IMR-90 (cell line): ENCODE results near the gene IFFO2. TPM values are rescaled to one million over a fixed set of nuclear protein-coding genes. Genes with fewer than 3 reads are reported as not detected.
A peak's percentile ranks its signal among the peaks of the same experiment; 100 is the strongest.

Experiments used
- ATAC-seq: fragments of 200-7000 bp; cut with Tn5 transposase; 2 replicates; pipeline ENCODE4 v1.9.1; 2020; ENCODE audit warnings: low read depth, mild to moderate bottlenecking, moderate library complexity
- BruUV-seq: library from RNA; stranded (reverse); fragments of 400-500 nt; replicated peaks from 2 replicates; lab custom pipeline; 2021; lab: Mats Ljungman, UMichigan
- CTCF ChIA-PET: fragments of 300-600 bp; formaldehyde crosslinking; extraction: SDS; loops from one replicate; lab custom pipeline; 2021; ENCODE audit warnings: antibody characterized with exemption; lab: Yijun Ruan, JAX
- POLR2A ChIA-PET: fragments of 300-600 bp; sonication (Branson Sonifier 250); formaldehyde crosslinking; loops from one replicate; lab custom pipeline; 2022; ENCODE audit warnings: antibody characterized with exemption; ENCODE audit not compliant: unreplicated experiment; lab: Charles Lee
- DNase-seq: peaks from one replicate; pipeline ENCODE4 v3.0.0; 2013
- H2AFZ ChIP-seq: replicated peaks from 2 replicates; pipeline ENCODE3; 2013; ENCODE audit warnings: low read length, mild to moderate bottlenecking; ENCODE audit not compliant: poor library complexity
- H2AK5ac ChIP-seq: 2 replicates; pipeline ENCODE4 v1.6.1; 2013; ENCODE audit warnings: low read depth, low read length, inconsistent platforms
- H2AK9ac ChIP-seq: replicated peaks from 2 replicates; pipeline ENCODE3; 2013; ENCODE audit warnings: mild to moderate bottlenecking, low read depth, low read length, moderate library complexity; ENCODE audit not compliant: poor library complexity
- H2BK120ac ChIP-seq: 2 replicates; pipeline ENCODE4 v1.6.1; 2013; ENCODE audit warnings: low read depth, low read length, inconsistent platforms
- H2BK15ac ChIP-seq: 3 replicates; pipeline ENCODE4 v1.6.1; 2013; ENCODE audit warnings: low read depth, low read length, inconsistent platforms
- H2BK20ac ChIP-seq: 2 replicates; pipeline ENCODE4 v1.6.1; 2013; ENCODE audit warnings: low read depth, mild to moderate bottlenecking, inconsistent platforms, low read length, moderate library complexity
- H2BK5ac ChIP-seq: 2 replicates; pipeline ENCODE4 v1.6.1; 2013; ENCODE audit warnings: mild to moderate bottlenecking, low read depth, low read length, inconsistent platforms; ENCODE audit not compliant: poor library complexity, severe bottlenecking
- H3K14ac ChIP-seq: replicated peaks from 2 replicates; pipeline ENCODE4 v1.6.1; 2013; ENCODE audit warnings: low read depth, low read length, inconsistent platforms
- H3K18ac ChIP-seq: 2 replicates; pipeline ENCODE4 v1.6.1; 2013; ENCODE audit warnings: low read depth, low read length, control low read depth
- H3K23ac ChIP-seq: 2 replicates; pipeline ENCODE4 v1.6.1; 2013; ENCODE audit warnings: low read depth, low read length, inconsistent platforms
- H3K27ac ChIP-seq: 2 replicates; pipeline ENCODE4 v1.5.1; 2013; ENCODE audit warnings: mild to moderate bottlenecking, control low read depth, low read length; ENCODE audit not compliant: insufficient read depth
- H3K27me3 ChIP-seq: 2 replicates; pipeline ENCODE4 v1.6.1; 2013; ENCODE audit warnings: low read length; ENCODE audit not compliant: control insufficient read depth, insufficient read depth
- H3K36me3 ChIP-seq: 2 replicates; pipeline ENCODE4 v1.6.1; 2013; ENCODE audit warnings: low read length, mixed read lengths; ENCODE audit not compliant: control insufficient read depth, insufficient read depth
- H3K4ac ChIP-seq: 2 replicates; pipeline ENCODE4 v1.6.1; 2013; ENCODE audit warnings: low read depth, low read length, inconsistent platforms
- H3K4me1 ChIP-seq: 2 replicates; pipeline ENCODE4 v1.6.1; 2013; ENCODE audit warnings: low read length, mixed read lengths; ENCODE audit not compliant: control insufficient read depth, insufficient read depth
- H3K4me2 ChIP-seq: 2 replicates; pipeline ENCODE4 v1.6.1; 2013; ENCODE audit warnings: low read depth, mild to moderate bottlenecking, control low read depth, low read length, moderate library complexity
- H3K4me3 ChIP-seq: 2 replicates; pipeline ENCODE4 v1.5.1; 2013; ENCODE audit warnings: low read depth, mild to moderate bottlenecking, control low read depth, low read length, moderate library complexity; ENCODE audit not compliant: insufficient read depth
- H3K56ac ChIP-seq: 2 replicates; pipeline ENCODE4 v1.6.1; 2013; ENCODE audit warnings: low read length, inconsistent platforms; ENCODE audit not compliant: insufficient read depth; ENCODE audit errors: extremely low read depth
- H3K79me1 ChIP-seq, 2 experiments: 2 replicates each; pipeline ENCODE4 v1.6.1; 2013; ENCODE audit warnings: low read length in 2 of 2, inconsistent platforms in 1 of 2, low read depth in 1 of 2
- H3K9ac ChIP-seq: 2 replicates; pipeline ENCODE4 v1.6.1; 2013; ENCODE audit warnings: low read depth, low read length, control low read depth
- H3K9me1 ChIP-seq: 2 replicates; pipeline ENCODE4 v1.6.1; 2013; ENCODE audit warnings: low read length, inconsistent platforms; ENCODE audit not compliant: insufficient read depth
- H3K9me3 ChIP-seq: 2 replicates; pipeline ENCODE4 v1.6.1; 2013; ENCODE audit warnings: low read length; ENCODE audit not compliant: control insufficient read depth, insufficient read depth
- H4K20me1 ChIP-seq: 2 replicates; pipeline ENCODE4 v1.6.1; 2013; ENCODE audit warnings: low read length, inconsistent platforms; ENCODE audit not compliant: insufficient read depth
- H4K5ac ChIP-seq: 2 replicates; pipeline ENCODE4 v1.6.1; 2013; ENCODE audit warnings: mild to moderate bottlenecking, low read depth, low read length, control low read depth
- H4K8ac ChIP-seq, 2 experiments: 2 replicates each; pipeline ENCODE4 v1.6.1; 2013; ENCODE audit warnings: low read depth in 2 of 2, low read length in 2 of 2, control low read depth in 1 of 2, inconsistent platforms in 1 of 2
- H4K91ac ChIP-seq: 2 replicates; pipeline ENCODE4 v1.6.1; 2013; ENCODE audit warnings: low read depth, low read length, inconsistent platforms; ENCODE audit not compliant: insufficient read depth
- BHLHE40 ChIP-seq: fragments of 150-350 bp; IDR thresholded peaks from 2 replicates; pipeline ENCODE4 v1.6.1; 2016; ENCODE audit warnings: mild to moderate bottlenecking, low read depth, low read length
- CEBPB ChIP-seq: IDR thresholded peaks from 2 replicates; pipeline ENCODE4 v1.6.1; 2012; ENCODE audit warnings: low read depth, low read length, improper control_type of control experiment
- FOS ChIP-seq: fragments of 150-350 bp; IDR thresholded peaks from 2 replicates; pipeline ENCODE4 v1.6.1; 2016; ENCODE audit warnings: low read depth, low read length
- MAZ ChIP-seq: IDR thresholded peaks from 2 replicates; pipeline ENCODE4 v1.6.1; 2012; ENCODE audit warnings: low read depth, mild to moderate bottlenecking, low read length, improper control_type of control experiment, moderate library complexity, borderline replicate concordance
- MXI1 ChIP-seq: IDR thresholded peaks from 2 replicates; pipeline ENCODE4 v1.6.1; 2012; ENCODE audit warnings: low read depth, mild to moderate bottlenecking, low read length, moderate library complexity, borderline replicate concordance
- NFE2L2 ChIP-seq: fragments of 150-350 bp; IDR thresholded peaks from 2 replicates; pipeline ENCODE4 v1.6.1; 2016; ENCODE audit warnings: low read depth, mild to moderate bottlenecking, low read length
- RAD21 ChIP-seq: IDR thresholded peaks from 2 replicates; pipeline ENCODE4 v1.6.1; 2012; ENCODE audit warnings: low read length, improper control_type of control experiment
- RFX5 ChIP-seq: IDR thresholded peaks from 2 replicates; pipeline ENCODE4 v1.8.0; 2012; ENCODE audit warnings: low read depth, mild to moderate bottlenecking, low read length, moderate library complexity
- WGBS, 2 experiments: methylation state at CpG; one replicate each; pipeline versions ENCODE4 v1.1.5 to v1.1.7; 2013; ENCODE audit warnings: missing lambda C conversion rate in 2 of 2; ENCODE audit not compliant: insufficient read length in 1 of 2; ENCODE audit errors: extremely low coverage in 2 of 2; 5-methylcytosine and 5-hydroxymethylcytosine counted together
- dilution Hi-C: fragments of 300-500 bp; cut with HindIII; formaldehyde crosslinking; loops from one replicate; pipeline ENCODE4 v1.14.3; 2018; ENCODE audit warnings: low sequenced_read_pairs; ENCODE audit not compliant: unreplicated experiment
- in situ Hi-C: fragments of 300-500 bp; cut with MboI; formaldehyde crosslinking; loops from 3 replicates; pipeline ENCODE4 v1.14.3; 2019; ENCODE audit warnings: low sequenced_read_pairs, inconsistent platforms, mixed read lengths
- intact Hi-C: fragments of 100-400 bp; cut with micrococcal nuclease; formaldehyde crosslinking; loops from 2 replicates; pipeline ENCODE4 v1.10.0; 2022
- polyA plus RNA-seq, 3 experiments: library from polyadenylated mRNA; depleted of rRNA; stranded (reverse); fragments of >200 nt; gene quantifications; 2 replicates each; pipeline ENCODE4 v1.2.3, GENCODE V29; 2012; ENCODE audit warnings: low replicate concordance in 1 of 3
- total RNA-seq: library from RNA; depleted of rRNA; stranded (reverse); fragments of >200 nt; gene quantifications from 2 replicates; pipeline ENCODE4 v1.2.3, GENCODE V29; 2012
- TF ChIP-seq, protein P1 (sequence below): fragments of 150-350 bp; IDR thresholded peaks from 2 replicates; pipeline ENCODE4 v1.6.1; 2016; ENCODE audit warnings: low read depth, mild to moderate bottlenecking, low read length, moderate library complexity, borderline replicate concordance
- TF ChIP-seq, protein P2 (sequence below): conservative IDR thresholded peaks from 2 replicates; pipeline ENCODE4 v1.5.1; 2012; ENCODE audit warnings: mild to moderate bottlenecking, low read depth, low read length, improper control_type of control experiment

IFFO2 gene
- total and polyA plus RNA-seq, 2 of the 4 experiments (the other 2 are of a cell fraction) = 14.5 to 18.2 TPM

DNA sequence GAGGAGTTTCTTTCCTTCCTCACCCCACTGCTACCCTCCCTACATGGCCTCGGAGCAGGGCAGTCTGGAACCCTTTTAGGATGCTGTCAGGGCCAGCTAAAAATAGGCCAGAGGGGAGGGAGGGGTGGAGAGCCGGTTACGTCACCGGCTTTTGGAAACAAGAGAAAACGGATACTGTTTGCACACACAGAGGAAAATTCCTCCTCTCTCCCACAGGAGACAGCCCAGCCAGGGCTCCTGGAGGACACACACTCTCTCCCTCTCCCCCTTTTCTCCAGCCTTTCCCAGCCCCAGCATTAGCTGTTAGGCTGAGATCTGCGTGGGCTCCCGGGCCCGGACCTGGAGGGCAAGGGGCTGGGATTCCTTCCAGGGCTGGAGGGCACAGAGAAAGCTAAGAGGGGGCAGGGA lies 34.2 kb downstream of the IFFO2 start:
- no peaks in the 10 kb centered on the region for H3K9me3 ChIP-seq
- peaks cover 38% of the 10 kb centered on the region for H3K4me1 ChIP-seq
- no CpG with 5 or more reads among the region's 8 CpGs for WGBS, 2 experiments
- H3K4me3 ChIP-seq = no peak overlapping the region
- BruUV-seq = no TSS peak
- H3K4ac ChIP-seq = peak overlapping the region; percentile 93
- in situ Hi-C loops (no loop called here), dilution Hi-C loops (no loop called here), intact Hi-C loops (no loop called here)
- H4K20me1 ChIP-seq = peaks cover 4% of the 10 kb centered on the region; the same call in 1 of the 2 replicates
- TF ChIP-seq CEBPB = peak; percentile 71
- TF ChIP-seq, protein P1, sequence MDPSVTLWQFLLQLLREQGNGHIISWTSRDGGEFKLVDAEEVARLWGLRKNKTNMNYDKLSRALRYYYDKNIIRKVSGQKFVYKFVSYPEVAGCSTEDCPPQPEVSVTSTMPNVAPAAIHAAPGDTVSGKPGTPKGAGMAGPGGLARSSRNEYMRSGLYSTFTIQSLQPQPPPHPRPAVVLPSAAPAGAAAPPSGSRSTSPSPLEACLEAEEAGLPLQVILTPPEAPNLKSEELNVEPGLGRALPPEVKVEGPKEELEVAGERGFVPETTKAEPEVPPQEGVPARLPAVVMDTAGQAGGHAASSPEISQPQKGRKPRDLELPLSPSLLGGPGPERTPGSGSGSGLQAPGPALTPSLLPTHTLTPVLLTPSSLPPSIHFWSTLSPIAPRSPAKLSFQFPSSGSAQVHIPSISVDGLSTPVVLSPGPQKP = no peak
- TF ChIP-seq NFE2L2 = no peak
- TF ChIP-seq RFX5 = no peak
- TF ChIP-seq, protein P2, sequence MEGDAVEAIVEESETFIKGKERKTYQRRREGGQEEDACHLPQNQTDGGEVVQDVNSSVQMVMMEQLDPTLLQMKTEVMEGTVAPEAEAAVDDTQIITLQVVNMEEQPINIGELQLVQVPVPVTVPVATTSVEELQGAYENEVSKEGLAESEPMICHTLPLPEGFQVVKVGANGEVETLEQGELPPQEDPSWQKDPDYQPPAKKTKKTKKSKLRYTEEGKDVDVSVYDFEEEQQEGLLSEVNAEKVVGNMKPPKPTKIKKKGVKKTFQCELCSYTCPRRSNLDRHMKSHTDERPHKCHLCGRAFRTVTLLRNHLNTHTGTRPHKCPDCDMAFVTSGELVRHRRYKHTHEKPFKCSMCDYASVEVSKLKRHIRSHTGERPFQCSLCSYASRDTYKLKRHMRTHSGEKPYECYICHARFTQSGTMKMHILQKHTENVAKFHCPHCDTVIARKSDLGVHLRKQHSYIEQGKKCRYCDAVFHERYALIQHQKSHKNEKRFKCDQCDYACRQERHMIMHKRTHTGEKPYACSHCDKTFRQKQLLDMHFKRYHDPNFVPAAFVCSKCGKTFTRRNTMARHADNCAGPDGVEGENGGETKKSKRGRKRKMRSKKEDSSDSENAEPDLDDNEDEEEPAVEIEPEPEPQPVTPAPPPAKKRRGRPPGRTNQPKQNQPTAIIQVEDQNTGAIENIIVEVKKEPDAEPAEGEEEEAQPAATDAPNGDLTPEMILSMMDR = no peak
- no peak for TF ChIP-seq FOS
- no peak for TF ChIP-seq BHLHE40
- TF ChIP-seq MXI1 = no peak
- TF ChIP-seq MAZ = peak; percentile 84
- TF ChIP-seq RAD21 = peak; percentile 29; the same call in 1 of the 2 replicates
- peak overlapping the region; percentile 26; the same call in 1 of the 2 replicates for H4K5ac ChIP-seq
- H3K27me3 ChIP-seq = no peaks in the 10 kb centered on the region
- ATAC-seq (peak; percentile 73), DNase-seq (peak; percentile 85)
- peak overlapping the region; percentile 34 for H3K18ac ChIP-seq
- H2AK5ac ChIP-seq = peak overlapping the region; percentile 68
- peak overlapping the region; percentile 65; the same call in 1 of the 3 replicates for H2BK15ac ChIP-seq
- peak overlapping the region; percentile 71 for H2AFZ ChIP-seq
- H3K27ac ChIP-seq = peak overlapping the region; percentile 75
- CTCF ChIA-PET = interaction anchor here (0.8 to 2.1 kb wide), 5 partner anchors 10 to 166 kb away, joined by 3 to 9 read pairs (median 4); no protein-coding TSS in a partner anchor
- H3K36me3 ChIP-seq = peaks cover 2% of the 10 kb centered on the region; the same call in 1 of the 2 replicates
- peak overlapping the region; percentile 90 for H2BK120ac ChIP-seq
- peak overlapping the region; percentile 75; the same call in 1 of the 2 replicates for H2BK20ac ChIP-seq
- peak overlapping the region; percentile 35 for H3K9ac ChIP-seq
- peak overlapping the region in 1 of 2 experiments; percentile 70; a peak in 2 of 4 replicates for H4K8ac ChIP-seq
- H3K14ac ChIP-seq = peak overlapping the region; percentile 77
- POLR2A ChIA-PET = interaction anchor here (0.6 kb wide), 1 partner anchor 93 kb away, joined by 8 read pairs; no protein-coding TSS in a partner anchor
- no peak overlapping the region for H3K56ac ChIP-seq
- H3K4me2 ChIP-seq = peak overlapping the region; percentile 62
- peak overlapping the region; percentile 81 for H2AK9ac ChIP-seq
- H3K79me1 ChIP-seq = peaks cover 29 to 83% of the 10 kb centered on the region in 2 experiments; a peak in 3 of 4 replicates
- peaks cover 17% of the 10 kb centered on the region for H3K9me1 ChIP-seq
- H3K23ac ChIP-seq = peak overlapping the region; percentile 77; the same call in 1 of the 2 replicates
- H4K91ac ChIP-seq = peak overlapping the region; percentile 69
- H2BK5ac ChIP-seq = peak overlapping the region; percentile 75
